K562 (cell line): ENCODE measurements around the gene DNPEP. TPM values are rescaled to one million over a fixed set of nuclear protein-coding genes. Genes with fewer than 3 reads are reported as not detected.

Experiments used
- ATAC-seq: fragments of 200-7000 bp; cut with Tn5 transposase; 3 replicates; pipeline ENCODE4 v1.9.1; 2020; ENCODE audit warnings: moderate library complexity
- BruUV-seq: library from RNA; stranded (reverse); fragments of 400-500 nt; replicated peaks from 2 replicates; lab custom pipeline; 2021; lab: Mats Ljungman, UMichigan
- CTCF ChIA-PET: fragments of 300-600 bp; formaldehyde crosslinking; extraction: SDS; loops from one replicate; lab custom pipeline; 2021; ENCODE audit warnings: low intra/inter-chr PET ratio; lab: Yijun Ruan, JAX
- POLR2A ChIA-PET: fragments of 300-600, 350-650 bp; sonication (Branson Sonifier 250); formaldehyde crosslinking; extraction: SDS; loops from one replicate; lab custom pipeline; 2021; ENCODE audit warnings: antibody characterized with exemption, inconsistent platforms; lab: Yijun Ruan, JAX
- DNase-seq, 4 experiments: peaks; one replicate each; pipeline versions ENCODE4 v3.0.0 to v3.0.0-alpha.2; 2011 to 2018; ENCODE audit warnings: low spot score in 3 of 4, mixed read lengths in 3 of 4; ENCODE audit errors: extremely low read depth in 1 of 4
- FAIRE-seq: peaks from 2 replicates; lab custom pipeline; 2011; peaks lifted over from hg19 to GRCh38; lab: Jason Lieb, UNC
- H2AFZ ChIP-seq: 2 replicates; pipeline ENCODE4 v1.6.0; 2011; ENCODE audit warnings: low read depth, low read length, control low read depth, inconsistent platforms
- H3K27ac ChIP-seq: fragments of 200-600 bp; 3 replicates; pipeline ENCODE4 v1.8.0; 2011; ENCODE audit warnings: low read depth, mild to moderate bottlenecking, control low read depth, inconsistent platforms, low read length, moderate library complexity, mixed read lengths; ENCODE audit errors: extremely low read depth
- H3K27me3 ChIP-seq, 2 experiments: fragments of 300-600 bp in 1 of 2; 2 replicates in 1 of 2; 3 replicates in 1 of 2; pipeline versions ENCODE4 v1.6.0 to v1.8.0; 2011; ENCODE audit warnings: inconsistent platforms in 2 of 2, low read length in 2 of 2, mild to moderate bottlenecking in 1 of 2, mixed read lengths in 1 of 2, moderate library complexity in 1 of 2; ENCODE audit not compliant: control insufficient read depth in 2 of 2, insufficient read depth in 2 of 2
- H3K36me3 ChIP-seq: fragments of 300-600 bp; 3 replicates; pipeline ENCODE4 v1.8.0; 2011; ENCODE audit warnings: mild to moderate bottlenecking, low read length, inconsistent platforms; ENCODE audit not compliant: control insufficient read depth, insufficient read depth
- H3K4me1 ChIP-seq, 2 experiments: fragments of 200-600 bp in 1 of 2; replicated peaks in 1 of 2; 2 replicates in 1 of 2; 3 replicates in 1 of 2; pipeline versions ENCODE4 v1.5.1 to v1.8.0; 2011; ENCODE audit warnings: inconsistent platforms in 2 of 2, low read length in 2 of 2, mild to moderate bottlenecking in 1 of 2, mixed read lengths in 1 of 2, moderate library complexity in 1 of 2; ENCODE audit not compliant: control insufficient read depth in 2 of 2, insufficient read depth in 2 of 2
- H3K4me2 ChIP-seq: 2 replicates; pipeline ENCODE4 v1.6.1; 2011; ENCODE audit warnings: low read length, control low read depth, inconsistent platforms, mixed read lengths; ENCODE audit not compliant: insufficient read depth
- H3K4me3 ChIP-seq: fragments of 200-600 bp; sonication (generic), shearing (Covaris generic); 2 replicates; pipeline ENCODE4 v1.5.1; 2016; ENCODE audit warnings: control low read depth, inconsistent platforms
- H3K79me2 ChIP-seq: fragments of 200-600 bp; 3 replicates; pipeline ENCODE4 v1.8.0; 2011; ENCODE audit warnings: low read length, inconsistent platforms; ENCODE audit not compliant: control insufficient read depth, insufficient read depth
- H3K9ac ChIP-seq, 2 experiments: 2 replicates each; pipeline versions ENCODE4 v1.6.0 to v1.6.1; 2011; ENCODE audit warnings: low read depth in 2 of 2, low read length in 2 of 2, control low read depth in 1 of 2, inconsistent platforms in 1 of 2, mild to moderate bottlenecking in 1 of 2, mixed read lengths in 1 of 2; ENCODE audit not compliant: insufficient read depth in 1 of 2
- H3K9me1 ChIP-seq: one replicate; pipeline ENCODE4 v1.6.0; 2011; ENCODE audit warnings: inconsistent platforms, mild to moderate bottlenecking, low read length, moderate library complexity; ENCODE audit not compliant: control insufficient read depth, insufficient read depth
- H3K9me3 ChIP-seq: replicated peaks from 2 replicates; pipeline ENCODE4 v1.5.1; 2011; ENCODE audit warnings: low read depth, low read length, inconsistent platforms; ENCODE audit not compliant: control insufficient read depth, insufficient read depth
- H4K20me1 ChIP-seq: replicated peaks from 2 replicates; pipeline ENCODE4 v1.6.1; 2011; ENCODE audit warnings: low read length, inconsistent platforms, mixed read lengths; ENCODE audit not compliant: control insufficient read depth, insufficient read depth
- CREBBP ChIP-seq: IDR thresholded peaks from one replicate; pipeline ENCODE4 v1.6.1; 2012; ENCODE audit warnings: low read depth, mild to moderate bottlenecking, control low read depth, inconsistent platforms, low read length
- CUX1 ChIP-seq: fragments of 200-800 bp; sonication (Bioruptor generic); IDR thresholded peaks from 2 replicates; pipeline ENCODE4 v1.6.1; 2016; ENCODE audit warnings: missing genetic modification characterization, missing compliant biosample characterization
- HNRNPK ChIP-seq: fragments of 200-400 bp; formaldehyde crosslinking; IDR thresholded peaks from one replicate; pipeline ENCODE4 v1.6.1; 2018; ENCODE audit warnings: mild to moderate bottlenecking, low read depth, low read length; ENCODE audit not compliant: poor library complexity, severe bottlenecking
- KHSRP ChIP-seq: fragments of 450-650 bp; IDR thresholded peaks from 2 replicates; pipeline ENCODE4 v1.6.1; 2017
- NFATC3 ChIP-seq: fragments of 450-650 bp; IDR thresholded peaks from 2 replicates; pipeline ENCODE4 v1.6.1; 2017; ENCODE audit warnings: mild to moderate bottlenecking
- SRSF1 ChIP-seq: fragments of 200-400 bp; formaldehyde crosslinking; IDR thresholded peaks from 2 replicates; pipeline ENCODE4 v1.6.1; 2017; ENCODE audit warnings: mild to moderate bottlenecking, low read depth, low read length, moderate library complexity
- TCF3 ChIP-seq: sonication (generic); formaldehyde crosslinking; IDR thresholded peaks from 2 replicates; pipeline ENCODE4 v1.4.0; 2020; ENCODE audit warnings: mild to moderate bottlenecking, missing genetic modification reagents
- THRB ChIP-seq: fragments of 450-650 bp; formaldehyde crosslinking; conservative IDR thresholded peaks from 2 replicates; pipeline ENCODE4 v1.4.0; 2022; ENCODE audit warnings: mild to moderate bottlenecking, missing genetic modification characterization
- VEZF1 ChIP-seq: fragments of 200-800 bp; sonication (Bioruptor generic); IDR thresholded peaks from 2 replicates; pipeline ENCODE4 v1.6.1; 2017; ENCODE audit warnings: missing genetic modification characterization, missing compliant biosample characterization
- WGBS: fragments of 100-300 bp; shearing (Covaris generic); methylation state at CpG from one replicate; pipeline ENCODE4 v1.1.6; 2016; ENCODE audit warnings: low coverage, mixed read lengths; ENCODE audit not compliant: insufficient coverage; ENCODE audit errors: missing lambda C conversion rate; 5-methylcytosine and 5-hydroxymethylcytosine counted together
- in situ Hi-C: fragments of 300-500 bp; cut with MboI; formaldehyde crosslinking; loops from 4 replicates; pipeline ENCODE4 v1.15.0; 2018; ENCODE audit warnings: inconsistent platforms, mixed read lengths
- intact Hi-C: fragments of 100-400 bp; cut with micrococcal nuclease; formaldehyde crosslinking; loops from 2 replicates; pipeline ENCODE4 v1.14.2; 2022
- polyA plus RNA-seq, 8 experiments: library from polyadenylated mRNA; depleted of rRNA in 4 of 8; stranded (reverse) in 5 of 8; unstranded in 3 of 8; fragments of >200 nt; fragmentation: Nextera tagmentation in 2 of 8; fragmentation: Illumina TruSeq in 1 of 8; extraction: Ambion mirVana in 2 of 8; extraction: Trizol in 1 of 8; gene quantifications; 2 replicates each; pipeline versions ENCODE4 v1.2.1 to v1.2.3, GENCODE V29; 2011 to 2014; ENCODE audit warnings: inconsistent platforms in 1 of 8, missing spikeins in 1 of 8
- total RNA-seq, 7 experiments: library from RNA; depleted of rRNA in 6 of 7; stranded (reverse); fragments of >200 nt in 6 of 7; fragmentation: Illumina TruSeq in 2 of 7; extraction: Trizol in 2 of 7; gene quantifications; 2 replicates each; pipeline versions ENCODE4 v1.2.1 to v1.2.3, GENCODE V29; 2011 to 2021; ENCODE audit warnings: low replicate concordance in 1 of 7

Gene DNPEP
- total and polyA plus RNA-seq, 9 of the 15 experiments (the other 6 are each of a cell fraction or from before 2014, with no cell fraction given), result 34.6 to 71.4 (median 45.5) TPM

- peak overlapping the region in 1 of 2 experiments; percentile 74; a peak in 2 of 4 replicates for H3K9ac ChIP-seq
- FAIRE-seq, result no peak
- TF ChIP-seq NFATC3, result no peak
- no peak for TF ChIP-seq SRSF1
- no peak for TF ChIP-seq THRB
- TF ChIP-seq TCF3 (CRISPR knock-in tag), result no peak
- TF ChIP-seq CREBBP, result no peak
- no peak for TF ChIP-seq CUX1 (CRISPR knock-in tag)
- TF ChIP-seq VEZF1 (CRISPR knock-in tag), result 0 out of 2 replicates have a peak, but pooled peaks have one; percentile 19
- TF ChIP-seq KHSRP, result no peak
- no peak for TF ChIP-seq HNRNPK
Measured at GRCh38 chr2:219358170-219359075, 29.3 kb downstream of the DNPEP start.

More at GRCh38 chr2:219358170-219359075, 29.3 kb downstream of the DNPEP start:
- BruUV-seq, result no TSS peak
- Histone ChIP-seq H3K9me3 (no peaks in the 10 kb centered on the region), H3K36me3 (no peaks in the 10 kb centered on the region), H3K4me2 (peak overlapping the region; percentile 32; the same call in 1 of the 2 replicates), H3K27ac (no peak overlapping the region), H4K20me1 (no peaks in the 10 kb centered on the region), H3K4me1 (peaks cover 2 to 17% of the 10 kb centered on the region in 2 experiments; a peak in 4 of 5 replicates), H3K27me3 (peaks cover 6 to 10% of the 10 kb centered on the region in 2 experiments; a peak in 3 of 5 replicates), H2AFZ (no peak overlapping the region; the same call in 1 of the 2 replicates), H3K9me1 (no peaks in the 10 kb centered on the region), H3K79me2 (no peaks in the 10 kb centered on the region), H3K4me3 (no peak overlapping the region)
- peak; percentile 32 to 52 (median 42) for DNase-seq
- in situ Hi-C loops (no loop called here), intact Hi-C loops (no loop called here)
- ChIA-PET CTCF (no interaction called here), POLR2A (no interaction called here)
- ATAC-seq, result peak; percentile 84
- WGBS, result 7% methylated on average over 25 of the region's 66 CpGs
